ENCODE results near the gene EGLN2.
"Not testable (repeated sequence)": the region's sequence is repeated elsewhere in the genome, so short reads cannot be mapped to it uniquely, and the experiment has no call there.

The EGLN2 gene

GRCh38 chr19:40808021-40808325 lies 9.0 kb downstream of the EGLN2 start:
- no peaks in the 10 kb centered on the region for H3K79me2 ChIP-seq
- H2AFZ ChIP-seq: no peak overlapping the region
- H3K27ac ChIP-seq: no peak overlapping the region
- TF ChIP-seq CTCF (IDR thresholded peaks at IDR 0.05): peak; percentile 1
- no peak overlapping the region for H3K4me2 ChIP-seq (ENCODE audit: low read length)
- no peaks in the 10 kb centered on the region for H3K9me3 ChIP-seq (ENCODE audit: control insufficient read depth, low read length)
- no peak overlapping the region for H3K4me3 ChIP-seq (ENCODE audit: low read depth, low read length)
- H3K27me3 ChIP-seq (ENCODE audit: control insufficient read depth, insufficient read depth, low read length): no peaks in the 10 kb centered on the region
- H3K36me3 ChIP-seq (ENCODE audit: control insufficient read depth, insufficient read depth, low read length): no peaks in the 10 kb centered on the region
- peaks cover 33% of the 10 kb centered on the region for H3K4me1 ChIP-seq
- H3K9ac ChIP-seq: no peak overlapping the region

GRCh38 chr19:40808497-40808896 lies 9.5 kb downstream of the EGLN2 start:
- H2AFZ ChIP-seq: no peak overlapping the region
- H3K27ac ChIP-seq: no peak overlapping the region
- no peak for TF ChIP-seq CTCF (IDR thresholded peaks at IDR 0.05)
- no peak overlapping the region for H3K4me2 ChIP-seq (ENCODE audit: low read length)
- no peaks in the 10 kb centered on the region for H3K79me2 ChIP-seq
- H3K9me3 ChIP-seq (ENCODE audit: control insufficient read depth, low read length): no peaks in the 10 kb centered on the region
- no peaks in the 10 kb centered on the region for H3K36me3 ChIP-seq (ENCODE audit: control insufficient read depth, insufficient read depth, low read length)
- H3K4me3 ChIP-seq (ENCODE audit: low read depth, low read length): no peak overlapping the region
- H3K27me3 ChIP-seq (ENCODE audit: control insufficient read depth, insufficient read depth, low read length): no peaks in the 10 kb centered on the region
- H3K9ac ChIP-seq: no peak overlapping the region
- peaks cover 28% of the 10 kb centered on the region for H3K4me1 ChIP-seq

GRCh38 chr19:40809358-40810086 lies 10.5 kb downstream of the EGLN2 start:
- peaks cover 18% of the 10 kb centered on the region for H3K4me1 ChIP-seq
- H3K79me2 ChIP-seq: no peaks in the 10 kb centered on the region
- H2AFZ ChIP-seq: no peak overlapping the region
- H3K9ac ChIP-seq: no peak overlapping the region
- H3K27me3 ChIP-seq (ENCODE audit: control insufficient read depth, insufficient read depth, low read length): no peaks in the 10 kb centered on the region
- no peak overlapping the region for H3K27ac ChIP-seq
- no peaks in the 10 kb centered on the region for H3K36me3 ChIP-seq (ENCODE audit: control insufficient read depth, insufficient read depth, low read length)
- no peaks in the 10 kb centered on the region for H3K9me3 ChIP-seq (ENCODE audit: control insufficient read depth, low read length)
- no peak for TF ChIP-seq CTCF (IDR thresholded peaks at IDR 0.05)
- no peak overlapping the region for H3K4me2 ChIP-seq (ENCODE audit: low read length)
- no peak overlapping the region for H3K4me3 ChIP-seq (ENCODE audit: low read depth, low read length)

- no peaks in the 10 kb centered on the region for H3K36me3 ChIP-seq (ENCODE audit: control insufficient read depth, insufficient read depth, low read length)
- no peak overlapping the region for H2AFZ ChIP-seq
- no peak overlapping the region for H3K9ac ChIP-seq
- no peak overlapping the region for H3K4me3 ChIP-seq (ENCODE audit: low read depth, low read length)
- no peaks in the 10 kb centered on the region for H3K9me3 ChIP-seq (ENCODE audit: control insufficient read depth, low read length)
- TF ChIP-seq CTCF (IDR thresholded peaks at IDR 0.05): no peak
- peaks cover 13% of the 10 kb centered on the region for H3K4me1 ChIP-seq
- no peaks in the 10 kb centered on the region for H3K27me3 ChIP-seq (ENCODE audit: control insufficient read depth, insufficient read depth, low read length)
- H3K4me2 ChIP-seq (ENCODE audit: low read length): no peak overlapping the region
- H3K79me2 ChIP-seq: no peaks in the 10 kb centered on the region
- no peak overlapping the region for H3K27ac ChIP-seq
These were observed 11.2 kb downstream of the EGLN2 start for GRCh38 chr19:40810160-40810559.

GRCh38 chr19:40810649-40811408 lies 11.8 kb downstream of the EGLN2 start:
- H3K4me2 ChIP-seq (ENCODE audit: low read length): peak overlapping the region; percentile 60
- peak overlapping the region; percentile 24 for H3K27ac ChIP-seq
- not testable (repeated sequence) for H3K4me1 ChIP-seq; H3K9me3 ChIP-seq (ENCODE audit: control insufficient read depth, low read length); H2AFZ ChIP-seq; H3K36me3 ChIP-seq (ENCODE audit: control insufficient read depth, insufficient read depth, low read length); H3K79me2 ChIP-seq; H3K9ac ChIP-seq; H3K27me3 ChIP-seq (ENCODE audit: control insufficient read depth, insufficient read depth, low read length)
- peak overlapping the region; percentile 43 for H3K4me3 ChIP-seq (ENCODE audit: low read depth, low read length)

All from parathyroid adenoma (tissue), 2 donors.